Muscle of arm (tissue), 12 donors: ENCODE results near the gene FTO. TPM values are rescaled to one million over a fixed set of nuclear protein-coding genes. Genes with fewer than 3 reads are reported as not detected.

ENCODE experiments used
- polyA plus RNA-seq, 12 donors: library from polyadenylated mRNA; unstranded; fragments of 120-200 nt; gene quantifications; one replicate each; pipeline ENCODE4 v1.2.1, GENCODE V29; 2013; ENCODE audit not compliant: insufficient read length in 12 of 12

FTO gene
- polyA plus RNA-seq, 12 donors = 41.8 to 73.9 (median 62.4) TPM; not detected in 1

Other genes starting within 250 kb of the FTO start
- 10 to 100 TPM in 11 of 12 donors, not detected in 1; 32.2 to 62.0 (median 49.4) TPM for gene AKTIP, start 200.9 kb upstream of the FTO start, polyA plus RNA-seq
- gene RPGRIP1L, start 297 bp upstream of the FTO start, polyA plus RNA-seq = 10 to 100 TPM in 4 of 12 donors, 1 to 10 TPM in 7, not detected in 1; 6.4 to 19.0 (median 8.4) TPM